ENCODE data around the gene ARVCF. TPM values are rescaled to one million over a fixed set of nuclear protein-coding genes. Genes with fewer than 3 reads are reported as not detected.

Gene ARVCF
- polyA plus RNA-seq, 1 of the 3 experiments (the other 2 are of a cell fraction): 27.4 TPM

DNA sequence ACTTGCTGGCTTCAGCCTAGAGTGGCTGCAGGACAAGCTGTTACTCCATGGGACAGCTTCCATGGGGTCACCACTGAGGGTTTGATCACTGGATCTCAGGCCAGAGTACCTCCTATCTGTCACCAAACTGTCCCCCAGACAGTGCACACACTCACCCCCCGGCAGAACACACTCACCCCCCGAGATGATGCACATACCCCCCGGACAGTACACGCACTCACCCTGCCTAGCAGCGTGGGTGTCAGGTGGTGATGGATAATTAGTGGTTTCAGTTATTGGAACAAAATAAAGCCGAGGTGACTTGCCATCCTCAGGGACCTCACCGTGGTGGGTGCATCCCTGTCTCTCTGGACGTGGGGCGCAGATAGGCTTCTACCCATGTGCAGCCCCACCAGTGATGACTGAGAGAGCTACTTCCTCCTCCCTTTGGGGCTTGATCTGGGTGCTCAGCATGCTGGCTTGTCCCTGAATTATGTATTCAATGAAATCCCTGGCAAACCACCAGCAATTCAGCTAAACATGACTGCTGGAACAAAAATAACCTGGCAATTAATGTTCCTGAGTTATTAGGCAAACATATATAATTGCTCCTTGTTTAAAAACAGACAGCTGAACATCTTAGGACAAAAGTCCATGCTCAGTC, 23.2 kb upstream of the ARVCF start:
- WGBS (ENCODE audit: low lambda C conversion rate): 93% methylated on average over 9 of the region's 9 CpGs
- TF ChIP-seq RAD21 (IDR thresholded peaks at IDR 0.05; ENCODE audit: low read length): no peak
- no peak for TF ChIP-seq FOXM1 (IDR thresholded peaks at IDR 0.05; ENCODE audit: low read depth)
- no peak for TF ChIP-seq FOSL2 (IDR thresholded peaks at IDR 0.05; ENCODE audit: borderline replicate concordance, low read depth)
- no peak for TF ChIP-seq RCOR1 (IDR thresholded peaks at IDR 0.05; ENCODE audit: low read length)
- no peak for TF ChIP-seq SIN3A (IDR thresholded peaks at IDR 0.05; ENCODE audit: borderline replicate concordance, low read depth, low read length)
- TF ChIP-seq, protein P1, sequence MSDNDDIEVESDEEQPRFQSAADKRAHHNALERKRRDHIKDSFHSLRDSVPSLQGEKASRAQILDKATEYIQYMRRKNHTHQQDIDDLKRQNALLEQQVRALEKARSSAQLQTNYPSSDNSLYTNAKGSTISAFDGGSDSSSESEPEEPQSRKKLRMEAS (IDR thresholded peaks at IDR 0.05; ENCODE audit: low read depth): no peak
- no peak for TF ChIP-seq ELF1 (IDR thresholded peaks at IDR 0.05)
- no peak overlapping the region for H2AFZ ChIP-seq (ENCODE audit: low read depth)
- H3K27me3 ChIP-seq (ENCODE audit: insufficient read depth): no peaks in the 10 kb centered on the region
- no peak overlapping the region for H3K4me2 ChIP-seq
- H4K20me1 ChIP-seq (ENCODE audit: insufficient read depth): no peaks in the 10 kb centered on the region
- no peak overlapping the region for H3K27ac ChIP-seq (ENCODE audit: low read depth in 2 of 2, low read length in 1 of 2)
- ChIA-PET CTCF (interaction anchor here (1.3 to 1.7 kb wide), 2 partner anchors 27 to 70 kb away, joined by 3 to 5 read pairs; no protein-coding TSS in a partner anchor), POLR2A (no interaction called here)
- H3F3A ChIP-seq (replicated peaks; ENCODE audit: insufficient read depth): no peaks in the 10 kb centered on the region
- H3K9me2 ChIP-seq: no peaks in the 10 kb centered on the region
- no peaks in the 10 kb centered on the region for H3K36me3 ChIP-seq (replicated peaks in 1 of 2; ENCODE audit: control insufficient read depth in 1 of 2, insufficient read depth in 2 of 2, low read length in 1 of 2)
- no peak overlapping the region for H3K4me3 ChIP-seq (ENCODE audit: low read depth in 2 of 2, low read length in 1 of 2)
- no peaks in the 10 kb centered on the region for H3K9me3 ChIP-seq
- no peak overlapping the region for H3K9ac ChIP-seq
- DNase-seq: no peak
- H3K4me1 ChIP-seq (ENCODE audit: control insufficient read depth in 1 of 2, insufficient read depth in 2 of 2, low read depth in 1 of 2, low read length in 1 of 2): peaks cover 0 to 3% of the 10 kb centered on the region in 2 experiments; a peak in 1 of 4 replicates
- peaks cover 4% of the 10 kb centered on the region; the same call in 1 of the 2 replicates for H3K79me2 ChIP-seq (ENCODE audit: insufficient read depth)

DNA sequence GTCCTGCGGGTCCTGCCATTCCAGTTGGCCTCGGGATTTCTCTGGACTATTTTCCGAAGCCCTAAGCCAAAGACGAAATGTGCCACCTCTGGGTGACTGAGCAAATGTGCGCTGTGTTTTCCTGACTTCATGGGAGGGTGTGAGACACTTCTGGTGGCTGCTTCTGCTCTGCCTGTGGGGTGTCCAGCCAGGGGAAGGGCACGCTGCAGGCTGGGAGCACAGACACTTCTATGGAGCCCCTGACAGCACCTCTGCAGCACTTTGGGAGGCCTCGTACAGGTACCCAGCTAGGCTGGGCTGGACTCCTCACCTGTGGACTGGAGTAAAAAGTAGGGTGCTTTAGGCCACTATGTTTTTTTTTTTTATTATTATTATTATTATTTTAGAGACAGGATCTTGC, 22.0 kb upstream of the ARVCF start:
- Histone ChIP-seq H2AFZ (ENCODE audit: low read depth) (no peak overlapping the region), H3K4me1 (ENCODE audit: control insufficient read depth in 1 of 2, insufficient read depth in 2 of 2, low read depth in 1 of 2, low read length in 1 of 2) (peaks cover 0 to 4% of the 10 kb centered on the region in 2 experiments; a peak in 1 of 4 replicates), H3K36me3 (replicated peaks in 1 of 2; ENCODE audit: control insufficient read depth in 1 of 2, insufficient read depth in 2 of 2, low read length in 1 of 2) (no peaks in the 10 kb centered on the region), H3K4me2 (no peak overlapping the region), H3K9me2 (no peaks in the 10 kb centered on the region), H3F3A (replicated peaks; ENCODE audit: insufficient read depth) (no peaks in the 10 kb centered on the region), H4K20me1 (ENCODE audit: insufficient read depth) (no peaks in the 10 kb centered on the region), H3K4me3 (ENCODE audit: low read depth in 2 of 2, low read length in 1 of 2) (no peak overlapping the region), H3K9me3 (no peaks in the 10 kb centered on the region), H3K27me3 (ENCODE audit: insufficient read depth) (no peaks in the 10 kb centered on the region), H3K79me2 (ENCODE audit: insufficient read depth) (peaks cover 12% of the 10 kb centered on the region; the same call in 1 of the 2 replicates), H3K27ac (ENCODE audit: low read depth in 2 of 2, low read length in 1 of 2) (no peak overlapping the region), H3K9ac (no peak overlapping the region)
- POLR2A ChIA-PET: no interaction called here
- no peak for DNase-seq
- TF ChIP-seq, protein P2, sequence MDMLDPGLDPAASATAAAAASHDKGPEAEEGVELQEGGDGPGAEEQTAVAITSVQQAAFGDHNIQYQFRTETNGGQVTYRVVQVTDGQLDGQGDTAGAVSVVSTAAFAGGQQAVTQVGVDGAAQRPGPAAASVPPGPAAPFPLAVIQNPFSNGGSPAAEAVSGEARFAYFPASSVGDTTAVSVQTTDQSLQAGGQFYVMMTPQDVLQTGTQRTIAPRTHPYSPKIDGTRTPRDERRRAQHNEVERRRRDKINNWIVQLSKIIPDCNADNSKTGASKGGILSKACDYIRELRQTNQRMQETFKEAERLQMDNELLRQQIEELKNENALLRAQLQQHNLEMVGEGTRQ (IDR thresholded peaks at IDR 0.05; ENCODE audit: borderline replicate concordance, low read depth, low read length): no peak
- TF ChIP-seq MXI1 (IDR thresholded peaks at IDR 0.05; ENCODE audit: low read depth, low read length) (no peak), EZH2phosphoT487 (IDR thresholded peaks at IDR 0.05; ENCODE audit: borderline replicate concordance, low read depth) (no peak), YY1 (IDR thresholded peaks at IDR 0.05; ENCODE audit: low read depth) (no peak), ELF1 (IDR thresholded peaks at IDR 0.05) (no peak)
- TF ChIP-seq, protein P3, sequence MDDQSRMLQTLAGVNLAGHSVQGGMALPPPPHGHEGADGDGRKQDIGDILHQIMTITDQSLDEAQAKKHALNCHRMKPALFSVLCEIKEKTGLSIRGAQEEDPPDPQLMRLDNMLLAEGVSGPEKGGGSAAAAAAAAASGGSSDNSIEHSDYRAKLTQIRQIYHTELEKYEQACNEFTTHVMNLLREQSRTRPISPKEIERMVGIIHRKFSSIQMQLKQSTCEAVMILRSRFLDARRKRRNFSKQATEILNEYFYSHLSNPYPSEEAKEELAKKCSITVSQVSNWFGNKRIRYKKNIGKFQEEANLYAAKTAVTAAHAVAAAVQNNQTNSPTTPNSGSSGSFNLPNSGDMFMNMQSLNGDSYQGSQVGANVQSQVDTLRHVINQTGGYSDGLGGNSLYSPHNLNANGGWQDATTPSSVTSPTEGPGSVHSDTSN (IDR thresholded peaks at IDR 0.05): no peak
- WGBS (ENCODE audit: low lambda C conversion rate): 90% methylated on average over 3 of the region's 7 CpGs
- CTCF ChIA-PET: interaction anchor here (1.7 kb wide), 1 partner anchor 69 kb away, joined by 5 read pairs; no protein-coding TSS in a partner anchor

All from SK-N-SH (cell line).